OCI-LY1 (cell line): ENCODE results near the gene WDSUB1.

Experiments
- H2AFZ ChIP-seq: fragments of 200-600 bp; sonication (generic), shearing (Covaris generic); 2 replicates; pipeline ENCODE4 v1.6.0; 2014; ENCODE audit warnings: antibody characterized with exemption, mild to moderate bottlenecking, low read length
- H3F3A ChIP-seq: fragments of 200-600 bp; sonication (generic), shearing (Covaris generic); 2 replicates; pipeline ENCODE4 v1.6.0; 2014; ENCODE audit warnings: mild to moderate bottlenecking, antibody characterized with exemption, low read length, moderate library complexity; ENCODE audit not compliant: insufficient read depth
- H3K27ac ChIP-seq: fragments of 200-600 bp; sonication (generic); 2 replicates; pipeline ENCODE4 v1.5.1; 2014; ENCODE audit warnings: low read length, mixed run types, mild to moderate bottlenecking, low read depth; ENCODE audit not compliant: poor library complexity, severe bottlenecking
- H3K27me3 ChIP-seq: fragments of 200-600 bp; sonication (generic); 2 replicates; pipeline ENCODE4 v1.6.0; 2014; ENCODE audit warnings: antibody characterized with exemption, mild to moderate bottlenecking, low read length, moderate library complexity; ENCODE audit not compliant: insufficient read depth
- H3K36me3 ChIP-seq: fragments of 200-600 bp; sonication (generic); 2 replicates; pipeline ENCODE4 v1.6.1; 2014; ENCODE audit warnings: mild to moderate bottlenecking, antibody characterized with exemption, low read length, moderate library complexity, mixed read lengths; ENCODE audit not compliant: insufficient read depth
- H3K4me1 ChIP-seq: fragments of 200-600 bp; sonication (generic); 2 replicates; pipeline ENCODE4 v1.5.1; 2014; ENCODE audit warnings: mild to moderate bottlenecking, low read length, moderate library complexity; ENCODE audit not compliant: insufficient read depth, severe bottlenecking
- H3K4me2 ChIP-seq: fragments of 200-600 bp; sonication (generic), shearing (Covaris generic); 2 replicates; pipeline ENCODE4 v1.6.1; 2014; ENCODE audit warnings: low read length
- H3K4me3 ChIP-seq: fragments of 200-600 bp; sonication (generic); 2 replicates; pipeline ENCODE4 v1.5.1; 2014; ENCODE audit warnings: low read length, low read depth, mild to moderate bottlenecking, mixed read lengths; ENCODE audit not compliant: poor library complexity, severe bottlenecking
- H3K79me2 ChIP-seq: fragments of 200-600 bp; shearing (Covaris generic); 2 replicates; pipeline ENCODE4 v1.6.1; 2016; ENCODE audit warnings: mixed run types, low read length, mixed read lengths; ENCODE audit not compliant: insufficient read depth
- H3K9ac ChIP-seq: fragments of 200-600 bp; sonication (generic), shearing (Covaris generic); 2 replicates; pipeline ENCODE4 v1.6.1; 2014; ENCODE audit warnings: mild to moderate bottlenecking, low read length, mixed read lengths
- H3K9me2 ChIP-seq: fragments of 200-600 bp; sonication (generic), shearing (Covaris generic); 2 replicates; pipeline ENCODE4 v1.6.1; 2014; ENCODE audit warnings: low read depth, mild to moderate bottlenecking, low read length, mixed read lengths
- H3K9me3 ChIP-seq: fragments of 200-600 bp; shearing (Covaris generic); 2 replicates; pipeline ENCODE4 v1.6.1; 2014; ENCODE audit warnings: low read length, mixed read lengths
- H4K20me1 ChIP-seq: fragments of 200-600 bp; sonication (generic), shearing (Covaris generic); 2 replicates; pipeline ENCODE4 v1.6.0; 2016; ENCODE audit warnings: mild to moderate bottlenecking, low read length; ENCODE audit not compliant: insufficient read depth
- CTCF ChIP-seq: fragments of 200-600 bp; sonication (generic), shearing (Covaris generic); IDR thresholded peaks from 2 replicates; pipeline ENCODE4 v1.5.1; 2017; ENCODE audit warnings: mild to moderate bottlenecking, antibody characterized with exemption, low read length, moderate library complexity, mixed read lengths
- EZH2 ChIP-seq: fragments of 200-600 bp; sonication (generic), shearing (Covaris generic); IDR thresholded peaks from 2 replicates; pipeline ENCODE4 v1.8.0; 2017; ENCODE audit warnings: borderline replicate concordance, mixed run types, mild to moderate bottlenecking, antibody characterized with exemption, low read length, moderate library complexity, mixed read lengths

WDSUB1 gene

GRCh38 chr2:159229476-159230144 is 56.9 kb downstream of the WDSUB1 start:
- peaks cover 14% of the 10 kb centered on the region for H3K4me1 ChIP-seq
- H3K9me2 ChIP-seq, result no peaks in the 10 kb centered on the region
- H3K4me3 ChIP-seq, result no peak overlapping the region
- no peaks in the 10 kb centered on the region for H3F3A ChIP-seq
- no peaks in the 10 kb centered on the region for H4K20me1 ChIP-seq
- H3K27me3 ChIP-seq, result no peaks in the 10 kb centered on the region
- H2AFZ ChIP-seq, result no peak overlapping the region
- TF ChIP-seq EZH2 (no peak), CTCF (no peak)
- H3K79me2 ChIP-seq, result no peaks in the 10 kb centered on the region
- H3K36me3 ChIP-seq, result peaks cover 2% of the 10 kb centered on the region
- H3K27ac ChIP-seq, result no peak overlapping the region
- H3K4me2 ChIP-seq, result no peak overlapping the region
- H3K9ac ChIP-seq, result no peak overlapping the region
- H3K9me3 ChIP-seq, result no peaks in the 10 kb centered on the region

- Histone ChIP-seq H3K36me3 (no peaks in the 10 kb centered on the region; the same call in 1 of the 2 replicates), H3K27me3 (no peaks in the 10 kb centered on the region), H3K9ac (no peak overlapping the region), H3K9me2 (no peaks in the 10 kb centered on the region), H3K27ac (no peak overlapping the region), H2AFZ (no peak overlapping the region), H3F3A (no peaks in the 10 kb centered on the region), H3K9me3 (no peaks in the 10 kb centered on the region), H3K4me3 (no peak overlapping the region), H3K4me2 (no peak overlapping the region), H4K20me1 (no peaks in the 10 kb centered on the region), H3K4me1 (peaks cover 14% of the 10 kb centered on the region), H3K79me2 (no peaks in the 10 kb centered on the region)
- TF ChIP-seq EZH2 (no peak), CTCF (no peak)
Measured at GRCh38 chr2:159228081-159228581, 58.4 kb downstream of the WDSUB1 start.

- no peaks in the 10 kb centered on the region for H4K20me1 ChIP-seq
- no peak overlapping the region for H3K4me2 ChIP-seq
- no peak overlapping the region for H2AFZ ChIP-seq
- no peaks in the 10 kb centered on the region for H3K9me2 ChIP-seq
- H3K9ac ChIP-seq, result no peak overlapping the region
- H3K4me3 ChIP-seq, result no peak overlapping the region
- H3K27ac ChIP-seq, result no peak overlapping the region
- no peaks in the 10 kb centered on the region for H3K9me3 ChIP-seq
- peaks cover 14% of the 10 kb centered on the region for H3K4me1 ChIP-seq
- no peaks in the 10 kb centered on the region for H3K79me2 ChIP-seq
- H3K36me3 ChIP-seq, result no peaks in the 10 kb centered on the region; the same call in 1 of the 2 replicates
- H3K27me3 ChIP-seq, result no peaks in the 10 kb centered on the region
- TF ChIP-seq EZH2 (no peak), CTCF (no peak)
- H3F3A ChIP-seq, result no peaks in the 10 kb centered on the region
Measured at GRCh38 chr2:159227467-159227866, 59.0 kb downstream of the WDSUB1 start.
